ENCODE data around the gene SPO11. TPM values are rescaled to one million over a fixed set of nuclear protein-coding genes. Genes with fewer than 3 reads are reported as not detected.

Gene SPO11
- total and polyA plus RNA-seq, 2 of the 8 experiments (the other 6 are each of a cell fraction or from before 2014, with no cell fraction given), result not detected

- no peaks in the 10 kb centered on the region for H3K23me2 ChIP-seq (ENCODE audit: low read depth, low read length)
- CTCF ChIA-PET (ENCODE audit: partially characterized antibody), result interaction anchor here (0.6 to 2.2 kb wide), 12 partner anchors 9 to 232 kb away, joined by 3 to 8 read pairs (median 4); no protein-coding TSS in a partner anchor
- H3K27ac ChIP-seq (ENCODE audit: low read depth, low read length), result no peak overlapping the region
- no peak overlapping the region for H2BK20ac ChIP-seq (ENCODE audit: low read length)
- no peak for FAIRE-seq
- no peak overlapping the region for H2AFZ ChIP-seq (ENCODE audit: low read length)
- no peak overlapping the region for H3K14ac ChIP-seq (ENCODE audit: insufficient read length)
- H4K91ac ChIP-seq (replicated peaks; ENCODE audit: insufficient read length, low read length), result peak overlapping the region; percentile 50
- peaks cover 0 to 2% (median 0%) of the 10 kb centered on the region in 4 experiments; a peak in 1 of 7 replicates for H3K27me3 ChIP-seq (replicated peaks in 1 of 4; ENCODE audit: control insufficient read depth in 3 of 4, extremely low read depth in 1 of 4, insufficient read depth in 3 of 4, low read length in 3 of 4)
- no peak overlapping the region for H3K4ac ChIP-seq (replicated peaks; ENCODE audit: insufficient read length, low read depth, low read length)
- WGBS, 2 experiments (ENCODE audit: extremely low coverage in 1 of 2, insufficient coverage in 1 of 2, insufficient read length in 1 of 2, insufficient replicate concordance in 2 of 2, low coverage in 1 of 2, low lambda C conversion rate in 2 of 2, missing lambda C conversion rate in 1 of 2), result 75% methylated on average over 2 of the region's 2 CpGs; no CpG with 5 or more reads in 1 of the 2 experiments
- H3K4me3 ChIP-seq (ENCODE audit: extremely low read depth in 1 of 4, insufficient read depth in 2 of 4, low read depth in 3 of 4, low read length in 4 of 4), result no peak overlapping the region
- no peak overlapping the region for H2BK5ac ChIP-seq (ENCODE audit: low read depth, low read length)
- H3K4me2 ChIP-seq (ENCODE audit: insufficient read depth in 1 of 2, low read depth in 2 of 2, low read length in 2 of 2), result peak overlapping the region in 1 of 2 experiments; percentile 29; a peak in 1 of 4 replicates
- H4K5ac ChIP-seq (ENCODE audit: insufficient read length, low read depth, low read length), result no peak overlapping the region
- H2AK5ac ChIP-seq (ENCODE audit: low read depth, low read length), result no peak overlapping the region
- no peaks in the 10 kb centered on the region for H3K9me3 ChIP-seq (ENCODE audit: insufficient read depth in 2 of 2, low read depth in 1 of 2, low read length in 1 of 2)
- H3K4me1 ChIP-seq (replicated peaks in 1 of 4; ENCODE audit: control insufficient read depth in 3 of 4, insufficient read depth in 4 of 4, low read length in 3 of 4), result peaks cover 0 to 11% (median 3%) of the 10 kb centered on the region in 4 experiments; a peak in 3 of 7 replicates
- no peaks in the 10 kb centered on the region for H3K36me3 ChIP-seq (ENCODE audit: control insufficient read depth in 2 of 4, insufficient read depth in 4 of 4, low read length in 3 of 4)
- H3K9ac ChIP-seq (replicated peaks in 1 of 4; ENCODE audit: extremely low read depth in 1 of 4, low read depth in 3 of 4, low read length in 3 of 4), result no peak overlapping the region
- H3K79me2 ChIP-seq (ENCODE audit: control insufficient read depth in 1 of 2, insufficient read depth in 2 of 2, low read length in 2 of 2), result no peaks in the 10 kb centered on the region
- no peaks in the 10 kb centered on the region for H3K79me1 ChIP-seq (ENCODE audit: low read depth, low read length)
- H3K23ac ChIP-seq (ENCODE audit: insufficient read length), result no peak overlapping the region
- DNase-seq (ENCODE audit: low read depth in 1 of 2, low spot score in 2 of 2), result no peak
- peak overlapping the region; percentile 60 for H2BK120ac ChIP-seq (replicated peaks; ENCODE audit: low read depth, low read length)
- no peak overlapping the region for H2BK12ac ChIP-seq (ENCODE audit: low read depth, low read length)
- H3K56ac ChIP-seq (replicated peaks; ENCODE audit: insufficient read length, low read depth, low read length), result no peak overlapping the region
- no peak overlapping the region for H2BK15ac ChIP-seq (ENCODE audit: low read length)
- H4K8ac ChIP-seq (ENCODE audit: extremely low read depth, insufficient read depth, low read length), result no peak overlapping the region
- no peak overlapping the region for H3K18ac ChIP-seq (ENCODE audit: extremely low read depth, low read length)
- POLR2A ChIA-PET (ENCODE audit: partially characterized antibody), result interaction anchor here (0.7 to 1.5 kb wide), 3 partner anchors 9 to 152 kb away, joined by 3 read pairs; no protein-coding TSS in a partner anchor
- H4K20me1 ChIP-seq (replicated peaks in 1 of 2; ENCODE audit: control insufficient read depth in 1 of 2, insufficient read depth in 2 of 2, low read length in 2 of 2), result no peaks in the 10 kb centered on the region
- TF ChIP-seq CEBPB (IDR thresholded peaks at IDR 0.05; ENCODE audit: low read depth, low read length) (no peak), MAFK (IDR thresholded peaks at IDR 0.05; ENCODE audit: low read depth, low read length) (no peak), NRF1 (IDR thresholded peaks at IDR 0.05; ENCODE audit: low read depth, low read length) (no peak), RNF2 (IDR thresholded peaks at IDR 0.05; ENCODE audit: borderline replicate concordance, low read depth, low read length, missing control alignments, poor library complexity, severe bottlenecking) (no peak), BACH1 (IDR thresholded peaks at IDR 0.05; ENCODE audit: low read length) (no peak), MAX (IDR thresholded peaks at IDR 0.05) (no peak), RBBP5 (IDR thresholded peaks at IDR 0.05; ENCODE audit: borderline replicate concordance, low read depth, low read length) (no peak), BRCA1 (IDR thresholded peaks at IDR 0.05; ENCODE audit: low read depth, low read length) (no peak), POLR2AphosphoS5 (IDR thresholded peaks at IDR 0.05; ENCODE audit: low read depth, low read length) (no peak), TAF1 (IDR thresholded peaks at IDR 0.05; ENCODE audit: low read depth, low read length) (no peak), TCF12 (IDR thresholded peaks at IDR 0.05; ENCODE audit: low read depth, low read length) (no peak), RFX5 (IDR thresholded peaks at IDR 0.05; ENCODE audit: borderline replicate concordance, low read depth, low read length) (no peak), ATF3 (IDR thresholded peaks at IDR 0.05; ENCODE audit: insufficient read depth, low read depth, low read length) (no peak), ZNF274 (IDR thresholded peaks at IDR 0.05; ENCODE audit: borderline replicate concordance, extremely low read depth, low read length) (no peak)
Observed at GRCh38 chr20:57322476-57322875, 7.1 kb upstream of the SPO11 start.

Measured in H1 (cell line).